Vagina (tissue), 2 donors: ENCODE data around the gene ENOX2.

Experiments used
- POLR2A ChIP-seq, 2 donors: fragments of 450-650 bp; IDR thresholded peaks; one replicate each; pipeline ENCODE4 v1.6.1; 2017; ENCODE audit warnings: antibody characterized with exemption in 2 of 2, mild to moderate bottlenecking in 2 of 2, moderate library complexity in 2 of 2
- POLR2AphosphoS5 ChIP-seq, 2 donors: sonication (generic); formaldehyde crosslinking; IDR thresholded peaks; one replicate each; pipeline ENCODE4 v1.9.0; 2017; ENCODE audit warnings: antibody characterized with exemption in 2 of 2, mild to moderate bottlenecking in 2 of 2, low read depth in 1 of 2; ENCODE audit not compliant: insufficient read depth in 1 of 2
- TF ChIP-seq, protein P1 (sequence below), 3 experiments: fragments of 450-650 bp in 2 of 3; fragments of 200-600 bp in 1 of 3; sonication (generic) in 1 of 3; IDR thresholded peaks; one replicate each; pipeline ENCODE4 v1.5.1; 2017 to 2019; ENCODE audit warnings: antibody characterized with exemption in 3 of 3, mild to moderate bottlenecking in 2 of 3, moderate library complexity in 2 of 3

DNA sequence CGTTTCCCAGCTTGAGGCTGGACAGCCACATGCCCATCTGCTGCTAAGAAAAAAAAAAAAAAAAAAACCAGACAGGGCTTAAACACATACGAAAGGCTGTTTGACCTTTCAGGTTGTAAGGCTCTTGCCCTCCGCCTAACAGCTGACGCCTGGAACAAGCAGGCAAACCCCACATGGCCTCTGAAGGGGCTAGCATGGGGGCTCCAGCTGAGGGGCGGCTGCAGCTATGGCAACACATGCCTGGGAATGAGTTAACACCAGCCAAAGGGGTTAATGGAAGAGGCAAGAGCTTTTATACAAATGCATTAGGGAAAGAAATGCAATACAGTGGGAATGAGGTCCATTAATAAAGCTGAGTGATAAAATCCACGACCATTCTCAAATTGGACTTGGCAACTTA, 183.6 kb downstream of the ENOX2 start:
- TF ChIP-seq, protein P1, sequence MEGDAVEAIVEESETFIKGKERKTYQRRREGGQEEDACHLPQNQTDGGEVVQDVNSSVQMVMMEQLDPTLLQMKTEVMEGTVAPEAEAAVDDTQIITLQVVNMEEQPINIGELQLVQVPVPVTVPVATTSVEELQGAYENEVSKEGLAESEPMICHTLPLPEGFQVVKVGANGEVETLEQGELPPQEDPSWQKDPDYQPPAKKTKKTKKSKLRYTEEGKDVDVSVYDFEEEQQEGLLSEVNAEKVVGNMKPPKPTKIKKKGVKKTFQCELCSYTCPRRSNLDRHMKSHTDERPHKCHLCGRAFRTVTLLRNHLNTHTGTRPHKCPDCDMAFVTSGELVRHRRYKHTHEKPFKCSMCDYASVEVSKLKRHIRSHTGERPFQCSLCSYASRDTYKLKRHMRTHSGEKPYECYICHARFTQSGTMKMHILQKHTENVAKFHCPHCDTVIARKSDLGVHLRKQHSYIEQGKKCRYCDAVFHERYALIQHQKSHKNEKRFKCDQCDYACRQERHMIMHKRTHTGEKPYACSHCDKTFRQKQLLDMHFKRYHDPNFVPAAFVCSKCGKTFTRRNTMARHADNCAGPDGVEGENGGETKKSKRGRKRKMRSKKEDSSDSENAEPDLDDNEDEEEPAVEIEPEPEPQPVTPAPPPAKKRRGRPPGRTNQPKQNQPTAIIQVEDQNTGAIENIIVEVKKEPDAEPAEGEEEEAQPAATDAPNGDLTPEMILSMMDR (IDR thresholded peaks at IDR 0.05): no peak
- no peak for TF ChIP-seq POLR2A (IDR thresholded peaks at IDR 0.05)
- TF ChIP-seq POLR2AphosphoS5 (IDR thresholded peaks at IDR 0.05; ENCODE audit: insufficient read depth in 1 of 2, low read depth in 1 of 2): no peak
